Activated naive CD4-positive, alpha-beta T cell treated with anti-CD3 and anti-CD28 coated beads, Interleukin-2, amount 50 U/mL, for 72 hours (primary cell): Measurements from ENCODE around the gene PALM3. TPM values are rescaled to one million over a fixed set of nuclear protein-coding genes. Genes with fewer than 3 reads are reported as not detected.
"Not testable (repeated sequence)": the region's sequence is repeated elsewhere in the genome, so short reads cannot be mapped to it uniquely, and the experiment has no call there.

Experiments
- ATAC-seq, 2 donors: fragments of 150-1000 bp; cut with Tn5 transposase; 2 replicates each; pipeline ENCODE4 v1.10.0; 2021; ENCODE audit warnings: mild to moderate bottlenecking in 2 of 2, moderate library complexity in 2 of 2
- DNase-seq, 2 donors: peaks; one replicate each; pipeline ENCODE4 v3.0.0; 2021 to 2022; ENCODE audit warnings: low spot score in 2 of 2
- H3K27ac Mint-ChIP-seq, 2 donors: one replicate each; pipeline ENCODE4 v1.8.0; 2022; ENCODE audit warnings: mild to moderate bottlenecking in 2 of 2, mixed read lengths in 2 of 2
- H3K36me3 Mint-ChIP-seq, 2 donors: one replicate each; pipeline ENCODE4 v1.8.0; 2022; ENCODE audit warnings: mixed read lengths in 2 of 2
- H3K9me3 Mint-ChIP-seq, 2 donors: one replicate each; pipeline ENCODE4 v1.8.0; 2022; ENCODE audit warnings: mixed read lengths in 2 of 2
- total RNA-seq, 2 donors: library from RNA; stranded (reverse); gene quantifications; one replicate each; pipeline ENCODE4 v1.2.3, GENCODE V29; 2022

The PALM3 gene
- total RNA-seq, 2 donors from 2014 or later, result not detected

GRCh38 chr19:14027856-14028450 lies 33.9 kb downstream of the PALM3 start, which contains the start of gene RLN3:
Gene RLN3 (plus strand): TSS chr19:14028148. CDS start chr19:14028205, 57 bp downstream.
- no peak for DNase-seq

DNA sequence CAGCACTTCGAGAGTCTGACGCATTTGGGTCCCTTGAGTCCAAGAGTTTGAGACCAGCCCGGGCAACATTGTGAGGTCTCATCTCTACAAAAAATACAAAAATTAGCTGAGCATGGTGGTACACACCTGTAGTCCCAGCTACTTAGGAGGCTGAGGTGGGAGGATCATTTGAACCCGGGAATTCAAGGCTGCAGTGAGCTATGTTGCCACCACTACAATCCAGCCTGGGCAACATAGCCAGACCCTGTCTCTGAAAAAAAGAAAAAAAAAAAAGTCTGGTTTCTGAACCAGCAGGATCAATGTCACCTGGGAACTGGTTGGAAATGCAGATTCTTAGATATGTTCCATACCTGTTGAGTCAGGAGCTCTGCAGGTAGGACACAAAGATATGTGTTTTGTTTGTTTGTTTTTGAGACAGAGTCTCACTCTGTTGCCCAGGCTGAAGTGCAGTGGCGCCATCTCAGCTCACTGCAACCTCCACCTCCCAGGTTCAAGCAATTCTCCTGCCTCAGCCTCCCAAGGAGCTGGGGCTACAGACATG lies 35.2 kb downstream of the PALM3 start:
- not testable (repeated sequence) for H3K36me3 Mint-ChIP-seq, DNase-seq, H3K27ac Mint-ChIP-seq, H3K9me3 Mint-ChIP-seq, ATAC-seq

More at GRCh38 chr19:14027856-14028450, 33.9 kb downstream of the PALM3 start, which contains the start of gene RLN3:
- H3K36me3 Mint-ChIP-seq, result peaks cover 7 to 10% of the 10 kb centered on the region in 2 donors
- no peaks in the 10 kb centered on the region for H3K9me3 Mint-ChIP-seq
- H3K27ac Mint-ChIP-seq, result no peak within 1 kb of the TSS
- no peak for ATAC-seq

DNA sequence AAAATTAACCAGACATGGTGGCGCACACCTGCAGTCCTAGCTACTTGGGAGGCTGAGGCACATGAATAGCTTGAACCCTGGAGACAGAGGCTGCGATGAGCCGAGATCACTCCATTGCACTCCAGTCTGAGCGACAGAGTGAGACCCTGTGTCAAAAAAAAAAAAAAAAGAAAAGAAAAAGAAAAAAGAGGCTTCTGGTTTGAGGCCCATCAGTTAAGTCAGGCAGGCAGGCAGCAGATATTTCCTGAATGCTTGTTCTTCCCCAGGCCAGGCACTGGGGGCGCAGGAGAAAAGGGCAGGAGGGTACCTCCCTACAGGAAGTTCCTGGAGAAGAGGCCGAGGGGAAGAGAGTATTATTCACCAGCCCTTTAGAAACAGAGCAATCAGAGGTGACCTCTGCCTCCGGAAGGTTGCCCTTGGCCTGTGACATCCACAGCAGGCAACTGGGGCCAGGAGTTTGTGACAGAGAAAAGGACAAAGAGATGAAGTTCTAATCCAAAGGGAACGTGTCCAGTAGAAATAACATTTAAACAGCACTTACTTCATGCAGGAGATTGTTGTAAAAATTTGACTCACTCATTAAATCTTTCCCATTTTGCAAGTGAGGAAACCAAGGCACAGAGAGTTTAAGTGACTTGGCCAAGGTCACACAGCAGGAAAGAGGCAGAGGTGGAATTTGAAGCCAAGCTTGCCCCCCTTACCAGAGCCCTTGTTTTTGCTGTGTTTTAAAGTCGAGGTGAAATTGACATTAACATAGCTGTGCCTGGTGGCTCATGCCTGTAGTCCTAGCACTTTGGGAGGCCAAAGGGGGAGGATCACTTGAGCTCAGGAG lies 38.3 kb downstream of the PALM3 start:
- H3K27ac Mint-ChIP-seq, result peak overlapping the region in 1 of 2 donors; percentile 66
- DNase-seq, result no peak
- peak in 1 of 2 donors; percentile 30 for ATAC-seq
- H3K36me3 Mint-ChIP-seq, result no peaks in the 10 kb centered on the region
- H3K9me3 Mint-ChIP-seq, result no peaks in the 10 kb centered on the region

GRCh38 chr19:14022469-14022868 lies 39.4 kb downstream of the PALM3 start:
- no peak for DNase-seq

DNA sequence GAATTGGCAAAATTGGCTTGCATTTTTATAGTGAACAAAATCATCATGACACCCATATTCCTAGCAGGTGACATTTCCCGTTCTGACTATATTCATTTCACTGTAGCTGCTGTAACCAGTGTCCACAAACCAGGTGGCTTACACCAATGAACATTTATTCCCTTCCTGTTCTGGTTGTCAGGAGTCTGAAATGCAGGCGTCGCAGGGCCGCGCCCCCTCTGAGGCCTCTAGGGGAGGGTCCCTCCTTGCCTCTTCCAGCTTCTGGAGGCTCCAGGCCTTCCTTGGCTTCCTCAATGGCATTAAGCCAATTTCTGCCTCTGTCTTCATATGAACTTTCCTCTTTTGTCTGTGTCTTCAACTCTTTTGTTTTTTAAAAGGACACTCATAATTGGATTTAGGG lies 40.4 kb downstream of the PALM3 start:
- ATAC-seq (peak; percentile 79 to 80), DNase-seq (no peak)
- H3K27ac Mint-ChIP-seq, result no peak overlapping the region
- H3K36me3 Mint-ChIP-seq, result no peaks in the 10 kb centered on the region
- no peaks in the 10 kb centered on the region for H3K9me3 Mint-ChIP-seq

More at GRCh38 chr19:14022469-14022868, 39.4 kb downstream of the PALM3 start:
- Mint-ChIP-seq H3K9me3 (no peaks in the 10 kb centered on the region), H3K27ac (no peak overlapping the region), H3K36me3 (no peaks in the 10 kb centered on the region)
- peak in 1 of 2 donors; percentile 51 for ATAC-seq

GRCh38 chr19:14019739-14020138 lies 42.1 kb downstream of the PALM3 start:
- DNase-seq, H3K9me3 Mint-ChIP-seq, H3K27ac Mint-ChIP-seq, ATAC-seq, H3K36me3 Mint-ChIP-seq: not testable (repeated sequence)

GRCh38 chr19:14019100-14019499 lies 42.8 kb downstream of the PALM3 start:
- Mint-ChIP-seq H3K27ac (no peak overlapping the region), H3K36me3 (no peaks in the 10 kb centered on the region), H3K9me3 (no peaks in the 10 kb centered on the region)
- no peak for DNase-seq
- ATAC-seq, result peak in 1 of 2 donors; percentile 31

DNA sequence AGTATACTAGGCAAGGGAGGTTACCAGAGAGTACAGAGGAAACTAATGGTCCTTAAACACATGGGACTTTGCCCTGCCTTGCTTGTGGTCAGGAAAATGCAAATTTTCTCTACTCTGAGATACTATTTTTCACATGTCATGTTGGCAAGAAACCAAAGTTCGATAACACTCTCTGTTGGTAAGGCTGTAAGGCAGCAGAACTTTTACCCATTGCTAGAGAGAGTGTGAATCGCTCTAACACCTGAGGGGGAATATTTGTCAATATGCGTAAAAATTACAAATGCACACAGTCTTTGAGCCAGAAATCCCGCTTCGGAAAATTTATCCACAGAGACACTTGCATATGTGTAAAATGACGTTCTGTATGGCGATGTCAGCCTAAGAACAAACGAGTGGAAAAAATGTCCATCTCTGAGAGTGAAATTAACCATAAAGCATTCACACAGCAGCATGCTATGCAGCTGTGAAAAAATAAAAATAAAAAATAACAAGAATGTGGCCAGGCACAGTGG lies 46.3 kb downstream of the PALM3 start:
- DNase-seq, result no peak
- peak in 1 of 2 donors; percentile 46 for ATAC-seq
- H3K27ac Mint-ChIP-seq, result no peak overlapping the region
- H3K36me3 Mint-ChIP-seq, result no peaks in the 10 kb centered on the region
- no peaks in the 10 kb centered on the region for H3K9me3 Mint-ChIP-seq

- Mint-ChIP-seq H3K27ac (no peak overlapping the region), H3K36me3 (no peaks in the 10 kb centered on the region), H3K9me3 (no peaks in the 10 kb centered on the region)
- ATAC-seq, result no peak
- no peak for DNase-seq
Measured at GRCh38 chr19:14012378-14012915, 49.4 kb downstream of the PALM3 start.

DNA sequence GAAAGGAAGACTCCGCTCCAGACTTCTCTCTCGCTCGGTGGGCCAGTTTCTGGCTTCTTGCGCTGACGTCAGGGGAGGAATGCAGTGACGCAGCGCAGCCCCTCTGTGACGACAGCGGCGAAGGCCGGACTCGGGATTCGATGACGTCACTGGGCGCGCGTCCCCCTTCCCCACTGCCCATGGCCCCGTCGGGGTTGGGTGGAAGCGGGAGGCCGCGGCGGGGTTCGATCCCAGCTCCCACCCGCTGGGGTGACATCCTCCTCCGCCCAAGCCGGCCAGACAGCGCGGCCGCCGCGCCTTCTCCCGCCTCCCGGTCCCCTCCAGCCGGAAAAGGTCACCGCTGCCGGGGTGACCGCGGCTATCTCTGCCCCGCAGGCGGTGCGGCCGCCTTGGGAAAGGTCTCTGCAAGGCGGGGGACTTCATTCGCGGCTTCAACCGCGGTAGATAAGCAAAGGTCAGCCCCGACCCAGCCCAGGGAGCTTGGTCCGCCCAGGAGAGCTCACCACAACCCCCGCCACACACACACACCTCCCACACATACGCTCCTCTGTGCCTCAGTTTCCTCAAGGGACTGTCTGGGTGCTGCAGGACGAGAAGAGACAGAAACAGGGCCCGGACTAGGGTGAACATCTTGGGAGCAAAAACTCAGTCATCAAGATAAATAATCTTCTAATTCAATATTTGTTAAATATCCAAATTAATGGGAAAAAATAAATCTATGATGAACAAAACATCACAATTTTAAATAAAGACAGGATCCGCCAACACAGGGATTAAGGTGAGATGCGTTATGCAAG lies 54.9 kb downstream of the PALM3 start:
- no peaks in the 10 kb centered on the region for H3K36me3 Mint-ChIP-seq
- H3K27ac Mint-ChIP-seq, result peak overlapping the region; percentile 94 to 95
- ATAC-seq, result peak; percentile 23 to 27
- no peaks in the 10 kb centered on the region for H3K9me3 Mint-ChIP-seq
- no peak for DNase-seq

GRCh38 chr19:14006085-14006765 lies 55.7 kb downstream of the PALM3 start, which contains the start of gene RFX1:
Gene RFX1 (minus strand): TSS chr19:14006320. CDS start chr19:13993843, 12,477 bp downstream.
- Mint-ChIP-seq H3K36me3 (peaks cover 0 to 1% of the 10 kb centered on the region in 2 donors), H3K27ac (peak within 1 kb of the TSS; percentile 94 to 95), H3K9me3 (no peaks in the 10 kb centered on the region)
- ATAC-seq, result peak; percentile 84
- peak; percentile 100 for DNase-seq

- peak; percentile 87 to 92 for DNase-seq
- H3K36me3 Mint-ChIP-seq, result peaks cover 0 to 6% of the 10 kb centered on the region in 2 donors
Measured at GRCh38 chr19:14005349-14006084, 56.4 kb downstream of the PALM3 start.

DNA sequence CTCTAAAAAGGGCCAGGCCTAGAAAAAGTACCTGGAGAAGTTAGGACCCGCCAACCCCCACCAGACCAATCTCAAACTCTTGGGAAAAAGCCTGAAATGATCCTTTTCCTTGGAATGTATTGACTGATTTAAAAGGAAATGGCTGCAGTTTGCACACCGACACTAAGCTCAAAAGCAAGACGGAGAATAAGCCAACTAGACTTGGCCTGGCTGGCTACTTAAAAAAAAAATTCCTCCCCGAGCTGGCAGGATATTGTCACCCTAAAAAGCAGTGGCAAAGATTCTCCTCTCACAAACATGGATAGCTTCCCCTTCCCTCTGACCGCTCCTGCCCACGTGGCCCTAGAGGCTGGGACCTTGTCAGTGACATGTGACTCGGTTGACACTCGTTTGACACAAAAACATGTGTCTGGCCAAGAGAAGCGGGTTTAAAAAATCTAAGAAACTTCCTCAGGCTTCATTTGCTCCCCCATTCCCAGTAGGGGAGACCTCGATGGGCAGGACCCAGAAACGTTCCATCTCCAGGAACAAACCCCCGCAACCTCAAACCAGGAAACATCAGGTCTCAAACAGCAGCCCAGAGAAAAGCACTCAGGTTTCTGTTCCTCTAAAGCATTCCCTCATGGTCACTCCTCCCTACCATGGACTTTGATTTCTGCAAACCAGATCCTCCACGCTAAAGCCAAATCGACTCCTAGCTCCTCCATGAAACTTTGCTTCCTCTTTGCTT lies 57.1 kb downstream of the PALM3 start:
- ATAC-seq, result no peak
- Mint-ChIP-seq H3K36me3 (peaks cover 0 to 6% of the 10 kb centered on the region in 2 donors), H3K9me3 (no peaks in the 10 kb centered on the region), H3K27ac (peak overlapping the region; percentile 88 to 94)
- DNase-seq, result no peak

More at GRCh38 chr19:14005349-14006084, 56.4 kb downstream of the PALM3 start:
- Mint-ChIP-seq H3K9me3 (no peaks in the 10 kb centered on the region), H3K27ac (peak overlapping the region; percentile 88 to 94)
- ATAC-seq, result peak; percentile 28 to 63
